Osteoblast (primary cell): ENCODE results near the gene VWA2. TPM values are rescaled to one million over a fixed set of nuclear protein-coding genes. Genes with fewer than 3 reads are reported as not detected.

ENCODE experiments used
- DNase-seq: peaks from one replicate; pipeline ENCODE4 v3.0.0; 2011; ENCODE audit warnings: low spot score, mixed read lengths; ENCODE audit not compliant: insufficient read length; ENCODE audit errors: missing footprints
- H2AFZ ChIP-seq: 2 replicates; pipeline ENCODE4 v1.6.0; 2011; ENCODE audit warnings: mild to moderate bottlenecking, low read length
- H3K27ac ChIP-seq: 2 replicates; pipeline ENCODE4 v1.5.1; 2011; ENCODE audit warnings: mild to moderate bottlenecking, low read depth, low read length, moderate library complexity
- H3K27me3 ChIP-seq: 2 replicates; pipeline ENCODE4 v1.6.0; 2012; ENCODE audit warnings: mild to moderate bottlenecking, control low read depth, inconsistent platforms, low read length, moderate library complexity; ENCODE audit not compliant: insufficient read depth
- H3K36me3 ChIP-seq: 2 replicates; pipeline ENCODE4 v1.5.1; 2011; ENCODE audit warnings: mild to moderate bottlenecking, low read length, control low read depth, moderate library complexity; ENCODE audit not compliant: insufficient read depth
- H3K4me1 ChIP-seq: 2 replicates; pipeline ENCODE4 v1.5.1; 2011; ENCODE audit warnings: mild to moderate bottlenecking, low read length, control low read depth, moderate library complexity; ENCODE audit not compliant: insufficient read depth
- H3K4me2 ChIP-seq: 2 replicates; pipeline ENCODE4 v1.6.0; 2011; ENCODE audit warnings: mild to moderate bottlenecking, low read length; ENCODE audit not compliant: insufficient read depth
- H3K4me3 ChIP-seq: fragments of 200-600 bp; sonication (generic); 3 replicates; pipeline ENCODE4 v1.5.1; 2012; ENCODE audit warnings: mild to moderate bottlenecking, low read length, inconsistent platforms; ENCODE audit not compliant: insufficient read depth
- H3K79me2 ChIP-seq: 2 replicates; pipeline ENCODE4 v1.6.0; 2012; ENCODE audit warnings: mild to moderate bottlenecking, low read length, control low read depth, inconsistent platforms; ENCODE audit not compliant: insufficient read depth
- H3K9me3 ChIP-seq: 2 replicates; pipeline ENCODE4 v1.5.1; 2011; ENCODE audit warnings: low read depth, low read length, control low read depth
- H4K20me1 ChIP-seq: 2 replicates; pipeline ENCODE4 v1.6.0; 2012; ENCODE audit warnings: mild to moderate bottlenecking, low read length, control low read depth; ENCODE audit not compliant: insufficient read depth
- total RNA-seq: library from RNA; depleted of rRNA; stranded (reverse); fragments of >200 nt; gene quantifications from 2 replicates; pipeline ENCODE4 v1.2.3, GENCODE V29; 2012
- TF ChIP-seq, protein P1 (sequence below): IDR thresholded peaks from 2 replicates; pipeline ENCODE4 v1.5.1; 2011; ENCODE audit warnings: mild to moderate bottlenecking, low read depth, low read length, moderate library complexity; ENCODE audit errors: extremely low read depth

Gene VWA2
- total RNA-seq, 1 donor: under 0.01 TPM

GRCh38 chr10:114223066-114223465 lies 16.0 kb upstream of the VWA2 start:
- H3K36me3 ChIP-seq: no peaks in the 10 kb centered on the region
- no peak overlapping the region for H2AFZ ChIP-seq
- H3K4me2 ChIP-seq: no peak overlapping the region
- H3K4me1 ChIP-seq: no peaks in the 10 kb centered on the region
- H3K27me3 ChIP-seq: peaks cover 7% of the 10 kb centered on the region
- no peak overlapping the region for H3K4me3 ChIP-seq
- H4K20me1 ChIP-seq: no peaks in the 10 kb centered on the region
- H3K79me2 ChIP-seq: no peaks in the 10 kb centered on the region
- H3K27ac ChIP-seq: no peak overlapping the region
- H3K9me3 ChIP-seq: no peaks in the 10 kb centered on the region
- TF ChIP-seq, protein P1, sequence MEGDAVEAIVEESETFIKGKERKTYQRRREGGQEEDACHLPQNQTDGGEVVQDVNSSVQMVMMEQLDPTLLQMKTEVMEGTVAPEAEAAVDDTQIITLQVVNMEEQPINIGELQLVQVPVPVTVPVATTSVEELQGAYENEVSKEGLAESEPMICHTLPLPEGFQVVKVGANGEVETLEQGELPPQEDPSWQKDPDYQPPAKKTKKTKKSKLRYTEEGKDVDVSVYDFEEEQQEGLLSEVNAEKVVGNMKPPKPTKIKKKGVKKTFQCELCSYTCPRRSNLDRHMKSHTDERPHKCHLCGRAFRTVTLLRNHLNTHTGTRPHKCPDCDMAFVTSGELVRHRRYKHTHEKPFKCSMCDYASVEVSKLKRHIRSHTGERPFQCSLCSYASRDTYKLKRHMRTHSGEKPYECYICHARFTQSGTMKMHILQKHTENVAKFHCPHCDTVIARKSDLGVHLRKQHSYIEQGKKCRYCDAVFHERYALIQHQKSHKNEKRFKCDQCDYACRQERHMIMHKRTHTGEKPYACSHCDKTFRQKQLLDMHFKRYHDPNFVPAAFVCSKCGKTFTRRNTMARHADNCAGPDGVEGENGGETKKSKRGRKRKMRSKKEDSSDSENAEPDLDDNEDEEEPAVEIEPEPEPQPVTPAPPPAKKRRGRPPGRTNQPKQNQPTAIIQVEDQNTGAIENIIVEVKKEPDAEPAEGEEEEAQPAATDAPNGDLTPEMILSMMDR: no peak
- no peak for DNase-seq

DNA sequence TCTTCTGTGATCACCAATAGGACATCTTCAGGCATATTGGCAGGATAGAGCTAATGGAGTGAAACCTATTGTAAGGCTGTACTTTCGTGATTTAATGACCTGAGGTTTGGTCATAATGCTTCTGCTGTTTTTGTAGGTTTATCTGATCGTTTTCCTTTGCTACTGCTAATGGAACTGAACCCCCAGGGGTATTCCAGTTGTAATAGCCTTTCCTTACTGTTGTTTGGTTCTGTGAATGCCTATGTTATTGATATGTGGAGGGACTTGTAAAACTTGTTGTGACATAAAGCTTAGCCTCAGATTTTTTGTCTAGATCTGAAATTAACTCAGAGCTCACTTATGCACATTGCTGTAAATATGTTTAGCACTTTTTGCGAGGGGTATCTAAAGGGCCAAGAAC lies 10.9 kb upstream of the VWA2 start:
- TF ChIP-seq, protein P1: no peak
- Histone ChIP-seq H3K36me3 (no peaks in the 10 kb centered on the region), H3K4me2 (no peak overlapping the region), H4K20me1 (no peaks in the 10 kb centered on the region), H3K27me3 (peaks cover 7% of the 10 kb centered on the region), H3K4me3 (no peak overlapping the region), H3K79me2 (no peaks in the 10 kb centered on the region), H2AFZ (no peak overlapping the region), H3K4me1 (no peaks in the 10 kb centered on the region), H3K9me3 (no peaks in the 10 kb centered on the region), H3K27ac (no peak overlapping the region)
- no peak for DNase-seq

- TF ChIP-seq, protein P1: no peak
- Histone ChIP-seq H3K27ac (no peak overlapping the region), H3K4me3 (no peak overlapping the region), H3K36me3 (no peaks in the 10 kb centered on the region), H2AFZ (no peak overlapping the region), H3K27me3 (peaks cover 9% of the 10 kb centered on the region), H3K79me2 (no peaks in the 10 kb centered on the region), H3K4me1 (no peaks in the 10 kb centered on the region), H3K4me2 (no peak overlapping the region), H3K9me3 (no peaks in the 10 kb centered on the region), H4K20me1 (no peaks in the 10 kb centered on the region)
- no peak for DNase-seq
These were observed 6.4 kb upstream of the VWA2 start for GRCh38 chr10:114232561-114233176.

- Histone ChIP-seq H3K36me3 (no peaks in the 10 kb centered on the region), H3K4me1 (no peaks in the 10 kb centered on the region), H3K79me2 (no peaks in the 10 kb centered on the region), H3K4me3 (no peak overlapping the region), H3K27me3 (peaks cover 15% of the 10 kb centered on the region), H3K9me3 (no peaks in the 10 kb centered on the region), H2AFZ (no peak overlapping the region), H3K4me2 (no peak overlapping the region), H4K20me1 (no peaks in the 10 kb centered on the region), H3K27ac (no peak overlapping the region)
- no peak for DNase-seq
- TF ChIP-seq, protein P1: no peak
These were observed 5.6 kb upstream of the VWA2 start for GRCh38 chr10:114233482-114233881.
